Epidermal melanocyte (primary cell): ENCODE data around the gene CXorf58.

Experiments
- DNase-seq: peaks from one replicate; pipeline ENCODE4 v3.0.0; 2011; ENCODE audit warnings: low spot score; ENCODE audit not compliant: insufficient read length

CXorf58 gene

GRCh38 chrX:23900220-23900797, 7.5 kb upstream of the CXorf58 start:
- no peak for DNase-seq

GRCh38 chrX:23901060-23901459, 6.7 kb upstream of the CXorf58 start:
- no peak for DNase-seq

- peak; percentile 37 for DNase-seq
Observed at GRCh38 chrX:23901805-23902204, 6.0 kb upstream of the CXorf58 start.

- DNase-seq, result peak; percentile 28
Observed at GRCh38 chrX:23902419-23902818, 5.4 kb upstream of the CXorf58 start.

- DNase-seq, result peak; percentile 22
Observed at GRCh38 chrX:23904096-23904495, 3.7 kb upstream of the CXorf58 start.

GRCh38 chrX:23907111-23907497, 702 bp upstream of the CXorf58 start:
- DNase-seq, result no peak

- no peak for DNase-seq
Observed at GRCh38 chrX:23908219-23909004, 606 bp downstream of the CXorf58 start.

- no peak for DNase-seq
Observed at GRCh38 chrX:23911126-23911835, 3.5 kb downstream of the CXorf58 start.

GRCh38 chrX:23919148-23919547, 11.3 kb downstream of the CXorf58 start:
- DNase-seq, result no peak

- DNase-seq, result no peak
Observed at GRCh38 chrX:23919706-23920320, 12.0 kb downstream of the CXorf58 start.

GRCh38 chrX:23926015-23926414, 18.2 kb downstream of the CXorf58 start:
- no peak for DNase-seq

- DNase-seq, result no peak
Observed at GRCh38 chrX:23930894-23931604, 23.2 kb downstream of the CXorf58 start.

- no peak for DNase-seq
Observed at GRCh38 chrX:23932046-23932445, 24.2 kb downstream of the CXorf58 start.

GRCh38 chrX:23935106-23935505, 27.3 kb downstream of the CXorf58 start:
- no peak for DNase-seq

- no peak for DNase-seq
Observed at GRCh38 chrX:23936180-23936579, 28.4 kb downstream of the CXorf58 start.

- no peak for DNase-seq
Observed at GRCh38 chrX:23937100-23937499, 29.3 kb downstream of the CXorf58 start.

- DNase-seq, result no peak
Observed at GRCh38 chrX:23938690-23939089, 30.9 kb downstream of the CXorf58 start.

GRCh38 chrX:23939203-23939602, 31.4 kb downstream of the CXorf58 start:
- DNase-seq, result no peak

GRCh38 chrX:23944234-23944633, 36.4 kb downstream of the CXorf58 start:
- no peak for DNase-seq

GRCh38 chrX:23945206-23945605, 37.4 kb downstream of the CXorf58 start:
- DNase-seq, result no peak

- no peak for DNase-seq
Observed at GRCh38 chrX:23952391-23952790, 44.6 kb downstream of the CXorf58 start.
